NCI-H345 treated with DMSO at 0.1 percent for 48 hours (cell line): Measurements from ENCODE around the gene CD93.

ENCODE experiments used
- DNase-seq: peaks from one replicate; lab custom pipeline; 2025; ENCODE audit not compliant: unreplicated experiment; lab: John Stamatoyannopoulos, UW

The CD93 gene

DNA sequence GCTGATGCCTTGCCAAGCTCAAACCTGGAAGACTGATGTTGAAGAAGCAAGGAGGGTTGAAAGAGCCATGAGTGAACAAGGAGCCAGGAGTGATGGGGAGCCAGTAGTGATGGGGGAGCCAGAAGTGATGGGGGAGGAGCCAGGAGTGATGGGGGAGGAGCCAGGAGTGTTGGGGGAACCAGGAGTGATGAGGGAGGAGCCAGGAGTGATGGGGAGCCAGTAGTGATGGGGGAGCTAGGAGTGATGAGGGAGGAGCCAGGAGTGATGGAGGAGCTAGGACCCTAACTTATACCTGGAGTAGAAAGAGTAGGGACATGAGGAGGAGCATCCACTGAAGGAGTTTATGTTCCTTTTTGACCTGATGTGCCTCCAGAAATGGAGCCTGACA, 14.6 kb upstream of the CD93 start:
- no peak for DNase-seq

DNA sequence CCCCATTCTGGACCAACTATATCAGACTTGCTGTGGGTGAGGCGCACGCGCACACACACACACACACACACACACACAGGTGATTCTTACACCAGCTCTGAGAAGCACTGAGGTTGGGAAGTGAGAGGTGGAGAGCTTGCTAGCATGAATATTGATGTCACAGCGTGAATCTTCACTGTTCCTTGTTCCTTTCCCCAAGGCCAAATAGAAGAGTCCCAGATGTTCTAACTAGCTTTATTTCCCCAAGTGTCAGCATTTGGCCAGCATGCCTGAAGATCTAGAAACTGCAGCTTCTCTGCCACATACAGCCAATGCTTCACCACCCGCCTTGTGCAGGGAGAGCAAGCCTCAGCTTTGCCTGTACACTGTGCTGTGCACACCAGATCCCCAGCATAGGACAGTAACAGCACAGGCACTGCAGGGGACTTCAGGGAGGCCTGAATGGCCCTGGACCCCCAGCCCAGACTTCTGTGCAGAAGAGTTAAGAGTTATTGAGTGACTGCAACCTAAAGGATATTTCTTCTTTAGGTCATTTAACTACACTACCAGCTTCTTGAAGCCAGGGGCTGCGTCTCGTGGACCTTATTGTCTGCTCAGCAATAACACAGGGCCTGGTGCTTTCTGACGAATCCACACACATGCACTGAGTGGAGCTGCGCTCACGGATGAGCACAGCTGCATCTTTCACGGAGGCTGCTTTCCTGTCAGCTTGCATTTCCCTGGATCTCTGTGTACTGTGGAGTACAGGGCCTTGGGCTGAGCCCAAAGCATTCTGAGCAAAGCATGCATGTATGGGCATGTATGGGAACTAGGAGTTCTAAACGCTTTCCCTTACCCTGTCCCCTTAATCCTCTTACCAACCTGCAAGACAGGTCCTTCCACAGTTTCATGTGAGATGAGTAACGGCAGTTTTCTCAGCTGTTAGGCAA, 13.9 kb upstream of the CD93 start:
- DNase-seq, result no peak

DNA sequence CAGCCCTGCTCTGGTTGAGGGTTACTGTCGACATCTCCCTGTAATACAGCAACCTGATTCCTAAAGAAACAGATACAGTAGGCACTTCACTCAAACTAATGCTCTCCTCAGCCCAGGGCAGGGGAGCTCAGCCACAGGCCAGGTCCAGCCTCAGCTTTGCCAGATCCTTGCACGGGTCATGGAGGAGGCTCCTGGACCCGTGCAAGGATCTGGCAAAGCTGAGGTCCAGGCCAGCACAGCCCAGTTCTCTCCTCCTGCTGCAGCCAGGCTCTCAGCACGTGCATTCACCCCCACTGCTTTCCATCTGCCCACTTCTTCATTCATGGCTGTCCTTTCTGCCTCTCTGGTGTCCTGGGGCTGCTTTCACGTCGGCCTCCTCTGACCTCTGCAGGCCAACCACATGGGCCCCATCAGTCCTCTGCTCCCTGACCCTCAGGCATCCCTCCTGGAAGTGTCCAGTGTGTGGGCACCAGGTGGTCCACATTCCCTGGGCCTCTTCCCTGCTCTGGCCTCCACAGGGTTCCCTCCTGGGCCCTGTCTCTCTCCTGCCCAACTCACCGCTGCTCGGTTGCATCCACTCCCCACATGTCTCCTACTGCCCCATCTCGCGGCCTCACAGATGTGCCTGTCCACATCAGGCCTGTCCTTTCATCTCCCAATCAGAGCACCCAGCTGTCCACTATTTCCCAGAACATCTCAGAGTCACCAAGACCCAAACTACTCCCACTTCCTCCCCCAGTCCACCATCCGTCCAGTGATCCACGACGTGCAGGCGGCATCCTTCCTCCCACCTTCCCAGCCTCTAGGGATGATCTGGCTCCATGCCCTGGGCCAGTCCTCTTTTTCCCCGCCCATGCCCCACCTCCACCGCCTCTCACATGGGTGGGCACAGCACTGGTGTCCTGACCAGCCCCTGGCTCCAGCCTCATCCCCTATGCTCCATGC, 11.8 kb upstream of the CD93 start:
- no peak for DNase-seq

DNA sequence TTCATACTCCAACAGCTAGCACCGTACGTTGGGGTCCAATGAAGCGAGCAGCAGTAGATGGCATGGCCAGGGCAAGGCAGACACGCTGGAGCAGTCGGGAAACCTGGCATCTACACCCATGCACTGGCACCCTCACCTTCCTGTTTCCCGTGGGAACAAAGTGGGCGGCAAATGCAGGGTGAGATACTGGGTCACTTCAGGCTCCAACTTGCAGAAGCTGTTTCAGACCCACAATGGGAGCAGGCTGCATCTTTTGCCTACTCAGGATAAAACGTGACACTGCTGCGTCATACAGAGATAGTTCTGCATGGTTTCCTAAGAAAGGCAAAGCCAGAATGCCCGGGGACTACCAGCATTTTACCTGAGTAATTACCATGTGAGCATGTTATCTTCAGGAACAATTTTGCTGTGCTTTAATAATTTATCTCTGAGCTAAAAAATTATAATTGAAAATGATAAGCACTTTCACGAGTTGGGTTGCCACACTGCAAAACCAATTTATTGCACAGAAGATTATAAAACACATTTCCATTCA, 10.9 kb upstream of the CD93 start:
- no peak for DNase-seq

DNA sequence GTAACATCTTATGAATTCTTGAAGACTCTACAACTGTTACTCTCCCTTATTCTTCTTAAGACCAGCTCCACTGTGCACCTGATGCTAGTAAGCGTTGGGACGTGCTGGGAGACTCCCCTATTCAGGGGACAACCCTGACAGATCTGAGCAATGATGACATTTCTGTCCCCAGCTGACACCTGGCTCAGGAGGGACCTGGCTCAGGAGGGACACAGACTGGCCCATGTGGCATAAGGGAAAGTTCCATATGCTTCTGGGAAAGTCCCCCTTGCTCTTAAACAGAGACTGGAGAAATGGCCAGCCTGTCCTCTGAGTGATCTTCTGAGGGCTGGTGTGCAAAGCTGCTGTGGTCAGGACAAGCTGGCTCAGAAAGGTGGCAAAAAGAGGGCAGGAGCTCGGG, 10.0 kb upstream of the CD93 start:
- no peak for DNase-seq

DNA sequence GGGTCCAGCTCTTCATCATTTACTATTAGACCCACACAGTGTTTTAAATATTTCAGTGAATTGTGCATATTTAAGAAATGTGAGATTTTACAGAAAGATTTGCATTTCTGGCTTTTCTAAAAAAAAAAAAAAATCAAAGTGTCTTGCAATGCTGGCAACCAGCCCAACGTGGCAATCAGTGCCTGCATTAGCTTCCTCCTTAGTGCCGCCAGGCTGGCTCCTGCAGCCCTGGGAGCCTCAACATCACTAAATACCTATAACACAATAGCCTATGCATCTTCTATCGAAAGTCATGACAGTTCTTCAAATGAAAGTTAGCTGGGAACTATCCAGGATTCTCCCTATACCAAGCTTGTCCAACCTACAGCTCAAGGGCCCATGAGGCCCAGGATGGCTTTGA, 9.4 kb upstream of the CD93 start:
- DNase-seq, result no peak

DNA sequence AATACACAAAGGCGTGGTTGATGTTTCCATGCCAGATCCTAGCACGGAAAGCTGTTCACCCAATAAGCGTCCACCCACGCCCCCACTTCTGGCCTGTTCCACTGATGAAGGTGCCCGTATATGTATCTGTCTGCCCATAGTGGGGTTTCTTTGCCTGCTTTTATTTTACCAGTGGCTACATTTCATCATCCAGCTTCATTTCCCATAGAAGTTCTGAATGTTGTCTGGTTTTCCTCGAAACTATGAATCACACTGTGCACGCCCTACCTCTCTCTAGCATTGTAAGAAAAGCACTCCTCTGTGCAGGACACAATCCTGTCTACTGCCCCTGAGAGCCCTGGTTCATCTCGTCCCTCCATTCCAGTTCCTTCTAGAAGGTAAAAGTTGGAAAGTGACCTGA, 8.8 kb upstream of the CD93 start:
- DNase-seq, result no peak

DNA sequence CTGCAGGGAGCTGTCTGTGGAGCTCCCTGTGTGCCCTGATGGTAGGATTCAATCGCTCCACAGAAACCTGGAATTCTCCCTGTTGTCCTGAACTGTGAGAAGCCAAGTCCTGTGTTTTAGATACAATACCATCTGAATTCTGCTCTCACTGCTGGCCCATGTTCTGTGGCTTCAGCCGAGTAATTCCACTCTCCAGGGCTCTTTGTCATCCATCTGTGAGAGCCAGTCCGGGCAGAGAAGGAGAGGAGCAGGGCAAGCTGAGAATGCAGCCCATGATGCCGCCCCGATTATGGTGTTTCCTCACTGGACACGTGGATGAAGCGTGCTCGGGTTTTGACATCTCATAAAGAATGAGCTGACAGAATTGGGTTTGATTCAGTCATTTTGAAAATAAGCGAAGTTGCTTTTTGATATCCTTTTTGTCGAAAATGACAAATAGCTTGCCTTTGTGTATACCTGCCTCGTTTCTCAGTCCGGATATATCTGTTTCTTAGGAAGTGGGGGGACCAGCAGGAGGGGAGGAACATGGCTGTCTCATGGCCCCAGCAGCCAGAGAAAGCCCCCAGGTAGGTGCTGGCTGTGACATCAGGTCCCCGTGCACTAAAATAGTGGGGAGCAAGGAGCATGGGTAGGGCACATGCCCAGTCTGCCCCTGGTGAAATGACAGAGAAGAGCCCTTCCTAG, 8.2 kb upstream of the CD93 start:
- DNase-seq, result no peak

DNA sequence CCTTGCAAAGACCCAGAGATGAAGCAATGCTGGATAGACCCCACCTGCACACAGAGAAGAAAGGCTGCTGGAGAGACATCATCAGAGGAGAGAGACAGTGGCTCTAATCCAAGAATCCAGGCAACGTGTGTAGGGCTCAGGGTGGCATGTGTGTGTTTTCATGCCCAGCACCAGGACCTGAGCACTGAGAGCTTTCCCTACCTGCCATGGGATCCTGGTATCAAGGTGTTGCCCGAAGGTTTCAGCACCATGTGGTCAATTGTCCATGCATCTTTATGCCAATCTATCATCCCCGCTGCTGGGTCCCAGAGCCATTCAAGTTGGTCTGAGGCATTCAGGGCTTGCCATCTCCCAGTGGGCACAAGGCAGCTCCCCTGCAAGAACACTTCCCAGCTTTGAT, 7.5 kb upstream of the CD93 start:
- DNase-seq, result no peak

DNA sequence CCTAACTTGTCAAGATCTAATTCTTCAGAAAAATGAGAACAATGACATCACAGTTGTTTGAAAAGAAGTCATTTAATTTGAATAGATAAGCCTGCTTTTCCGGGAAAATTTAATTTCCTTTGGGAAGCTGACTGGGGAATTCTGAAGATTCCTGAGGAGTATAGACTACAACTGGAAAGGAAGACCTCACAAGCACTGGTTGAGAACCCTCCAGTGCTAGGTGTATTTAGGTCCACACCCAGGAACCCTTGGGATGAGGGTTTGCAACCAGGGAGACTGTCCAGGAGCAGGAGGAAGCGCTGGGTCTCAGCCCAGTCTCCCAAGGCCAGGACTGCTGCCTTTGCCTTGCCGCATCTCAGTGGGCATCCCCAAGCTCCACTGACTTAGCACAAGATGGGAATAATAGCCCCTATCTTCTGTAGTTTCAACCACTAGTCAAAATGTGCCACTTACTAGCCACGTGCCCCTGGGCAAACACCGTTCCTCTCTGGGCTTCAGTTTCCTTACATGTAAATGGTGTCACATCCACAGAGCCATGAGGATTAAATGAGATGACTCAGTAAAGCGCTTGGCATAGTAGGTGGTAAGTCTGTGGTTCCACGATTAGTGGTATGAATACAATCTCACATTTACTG, 6.9 kb upstream of the CD93 start:
- no peak for DNase-seq

DNA sequence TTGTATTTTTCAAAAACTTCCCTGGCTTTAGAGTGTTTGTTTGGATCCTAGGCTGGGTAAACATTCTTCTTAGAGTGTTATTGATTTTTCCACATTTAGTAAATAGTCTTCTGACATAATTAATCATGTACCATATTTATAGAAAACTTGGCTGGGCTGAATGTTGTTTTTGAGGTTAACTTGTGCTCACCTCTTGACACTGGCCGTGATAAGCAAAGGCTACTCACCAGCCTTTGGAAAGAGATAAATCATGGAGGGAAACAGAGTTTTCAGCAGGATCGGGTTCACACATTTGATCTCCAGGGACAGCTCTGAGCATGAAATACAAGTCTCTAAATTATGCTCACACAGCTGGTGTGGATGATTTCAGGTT, 6.2 kb upstream of the CD93 start:
- peak; percentile 40 for DNase-seq

DNA sequence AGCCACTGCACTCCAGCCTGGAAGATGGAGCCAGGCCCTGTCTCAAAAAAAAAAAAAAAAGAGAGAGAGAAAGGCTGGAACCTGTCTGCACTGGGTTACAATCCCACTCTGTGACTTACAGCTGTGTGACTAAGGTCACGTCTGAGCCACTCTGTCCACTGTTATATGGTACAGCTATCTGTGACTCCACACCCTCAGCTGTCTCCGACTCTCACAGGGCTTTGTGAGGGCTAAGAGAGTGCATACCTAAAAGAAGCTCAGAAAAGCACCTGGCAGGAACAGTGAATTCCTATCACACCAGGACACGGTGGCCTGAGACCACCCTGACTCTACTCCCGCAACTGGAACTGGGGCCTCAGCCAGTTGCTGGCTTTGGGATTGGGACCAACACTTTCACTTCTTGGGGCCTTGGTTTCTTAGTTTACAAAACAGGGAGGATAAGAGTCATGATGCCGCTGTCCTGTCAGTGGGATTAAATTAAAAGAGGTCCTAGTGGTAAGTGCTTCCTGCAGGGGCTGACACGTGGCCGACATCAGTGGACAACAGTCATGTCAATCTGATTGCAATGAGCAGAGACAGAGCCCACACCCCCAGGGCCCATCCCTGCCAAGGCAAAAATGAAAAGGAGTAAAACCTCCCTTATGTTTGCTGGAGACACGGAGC, 5.7 kb upstream of the CD93 start:
- DNase-seq, result peak; percentile 47

DNA sequence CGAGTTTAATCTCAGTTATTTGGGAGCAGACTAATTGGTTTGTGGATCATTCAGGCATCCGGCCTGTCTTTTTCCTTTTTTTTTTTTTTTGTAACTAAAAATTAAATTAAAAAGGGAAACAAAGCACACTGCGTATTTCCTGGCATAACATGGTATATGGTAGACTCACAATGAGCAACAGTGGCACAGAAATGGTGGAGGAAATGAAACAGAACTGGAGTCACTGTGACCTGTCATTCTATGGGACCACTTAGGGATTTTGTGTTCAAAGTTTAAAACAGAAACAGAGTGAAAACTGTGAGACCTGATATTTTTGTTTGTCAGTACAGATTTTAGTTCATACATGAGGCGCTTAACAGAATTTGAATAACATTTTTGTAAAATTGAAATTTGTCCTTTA, 4.8 kb upstream of the CD93 start:
- no peak for DNase-seq

DNA sequence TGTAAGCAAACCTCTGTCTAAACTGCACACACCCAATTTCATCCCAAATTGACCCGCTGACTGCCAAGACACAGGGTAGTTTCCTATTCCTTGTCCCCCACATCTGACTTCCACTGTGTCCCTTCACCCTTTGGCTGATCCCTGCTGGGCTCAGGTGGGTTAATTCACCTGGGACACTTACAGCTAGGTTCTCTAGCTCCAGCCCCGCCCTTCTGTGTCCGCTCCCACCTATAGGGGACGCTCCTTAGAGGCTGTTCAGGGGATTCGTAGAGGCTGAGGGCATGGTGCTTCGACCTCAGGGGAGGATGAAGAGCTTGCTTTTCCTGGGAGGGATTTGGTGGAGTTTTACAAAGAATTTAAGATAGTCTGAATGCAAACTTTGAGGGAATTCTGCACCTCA, 4.0 kb upstream of the CD93 start:
- no peak for DNase-seq

DNA sequence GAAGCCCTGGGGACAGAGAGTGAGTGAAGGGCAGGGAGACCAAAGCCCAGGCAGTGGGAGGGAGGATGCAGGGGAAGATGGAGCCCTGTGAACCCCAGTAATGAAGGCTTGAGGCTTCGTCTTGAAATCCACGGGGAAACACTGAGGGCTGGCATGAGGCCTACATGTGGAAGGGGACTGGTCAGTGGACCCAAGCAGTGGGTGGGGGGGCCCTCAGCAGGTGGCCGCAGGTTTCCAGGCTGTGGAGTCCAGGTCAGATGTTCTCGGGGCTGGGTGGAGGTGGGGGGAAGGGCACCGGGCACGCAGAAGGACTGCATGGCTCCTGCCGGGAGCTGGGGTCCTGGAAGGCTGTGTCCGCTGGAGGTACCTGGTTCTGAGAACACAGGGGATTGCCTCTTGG, 2.7 kb upstream of the CD93 start:
- DNase-seq, result no peak

DNA sequence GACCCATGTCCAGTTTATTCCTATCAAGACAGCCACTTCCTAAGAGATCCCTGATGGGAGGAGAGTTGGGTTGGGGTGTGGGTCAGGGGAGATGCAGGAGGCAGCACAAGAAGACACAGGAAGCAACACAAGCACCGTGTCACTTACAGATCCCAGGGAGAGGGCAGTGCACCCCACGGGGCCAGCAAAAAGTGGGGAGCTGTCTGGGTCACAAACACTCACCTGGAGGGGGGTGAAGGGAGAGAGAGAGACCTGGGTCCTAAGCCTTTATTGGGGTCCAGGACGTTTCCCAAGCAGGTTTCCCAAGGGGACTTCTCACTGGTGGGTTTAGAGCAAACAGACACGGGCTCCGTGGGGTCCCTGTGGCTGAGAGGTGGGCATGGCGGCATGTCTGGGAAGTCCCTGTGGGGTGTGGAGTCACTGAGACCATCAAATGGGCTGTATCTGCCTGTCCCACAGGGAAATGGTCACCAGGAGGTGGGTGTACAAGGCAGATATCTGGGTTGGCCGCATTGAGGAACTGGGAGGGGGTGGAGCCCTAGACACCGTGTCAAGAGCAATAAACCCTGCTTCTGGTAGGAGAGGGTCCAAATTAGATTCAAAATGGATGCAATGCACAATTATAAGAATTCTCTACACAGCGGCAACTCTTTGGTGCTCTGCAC, 1.6 kb upstream of the CD93 start:
- no peak for DNase-seq

DNA sequence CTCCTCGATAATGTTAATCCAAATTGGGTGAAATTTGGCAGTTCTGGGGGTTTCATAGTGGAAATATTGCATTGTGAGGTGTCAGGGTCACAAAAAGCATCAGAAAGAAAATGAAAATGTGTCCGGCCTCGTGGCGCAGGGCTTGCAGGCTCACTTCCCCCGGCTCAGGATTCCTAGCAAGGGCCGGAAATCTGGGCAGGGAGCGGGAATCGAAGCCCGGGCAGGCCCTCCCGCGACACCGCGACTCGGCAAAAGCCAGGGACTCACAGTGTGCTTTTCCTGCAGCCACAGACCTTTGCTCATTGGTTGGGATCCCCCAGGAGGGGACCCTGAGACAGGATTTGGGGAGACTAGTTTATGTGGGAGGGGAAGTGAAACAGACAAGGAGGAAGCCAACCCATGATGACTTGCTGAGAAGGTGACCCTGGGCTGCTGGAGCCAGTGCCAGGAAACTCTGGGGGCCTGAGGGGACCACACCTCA, 847 bp upstream of the CD93 start:
- DNase-seq, result no peak

DNA sequence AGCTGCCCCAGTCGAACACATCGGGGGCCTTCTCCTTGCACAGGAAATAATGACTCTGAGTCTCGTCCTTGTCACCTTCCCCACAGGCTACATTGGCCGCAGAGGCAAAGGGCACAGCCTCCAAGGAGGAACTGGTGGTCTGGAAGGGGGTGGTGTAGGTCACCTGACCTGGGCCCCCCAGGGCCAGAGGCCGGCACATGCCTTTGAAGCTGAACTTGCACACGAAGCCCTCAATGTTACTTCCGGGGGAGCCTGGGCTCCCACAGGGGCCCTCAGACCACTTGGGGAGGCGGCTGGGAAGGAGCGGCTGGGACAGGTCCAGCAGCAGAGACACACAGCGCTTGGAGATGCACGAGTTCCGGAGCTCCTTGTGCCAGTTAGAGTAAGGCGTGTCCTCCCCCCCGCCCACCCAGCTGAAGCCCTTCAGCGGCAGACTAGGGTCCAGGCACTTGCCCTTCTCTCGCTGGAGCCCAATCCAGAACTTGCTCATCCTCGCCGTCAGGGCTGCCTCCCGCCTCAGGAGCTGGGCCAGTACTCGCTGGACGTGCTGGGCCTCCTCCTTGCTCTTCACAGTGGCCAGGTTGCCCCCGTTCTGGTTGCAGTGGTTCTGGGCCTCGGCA, 578 bp downstream of the CD93 start:
- no peak for DNase-seq

DNA sequence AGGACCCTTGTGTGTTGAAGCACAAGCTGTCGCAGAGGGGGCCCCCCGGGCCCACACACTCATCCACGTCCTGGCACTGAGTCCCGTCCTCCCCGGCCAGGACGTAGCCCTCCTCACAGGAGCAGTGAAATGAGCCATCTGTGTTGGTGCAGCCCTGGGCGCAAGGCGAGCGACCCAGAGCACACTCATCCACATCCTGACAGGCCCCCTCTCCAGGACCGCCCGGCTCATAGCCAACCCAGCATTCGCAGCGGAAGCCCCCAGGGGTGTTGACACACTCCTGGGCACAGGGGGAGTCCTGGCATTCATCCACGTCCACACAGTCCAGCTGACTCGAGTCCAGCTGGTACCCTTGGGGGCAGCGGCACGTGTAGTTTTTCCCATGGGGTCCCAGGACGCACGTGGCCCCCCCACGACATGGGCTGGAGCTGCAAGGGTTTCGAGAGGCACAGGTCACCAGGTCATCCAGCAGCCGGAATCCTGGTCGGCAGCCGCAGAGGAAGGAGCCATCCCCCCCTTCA, 1.2 kb downstream of the CD93 start:
- no peak for DNase-seq
